Left lung (tissue), 10 donors: ENCODE data around the gene ACOX3. TPM values are rescaled to one million over a fixed set of nuclear protein-coding genes. Genes with fewer than 3 reads are reported as not detected.
A peak's percentile ranks its signal among the peaks of the same experiment; 100 is the strongest.

Experiments
- ATAC-seq: fragments of 200-7000 bp; cut with Tn5 transposase; one replicate; pipeline ENCODE4 v1.9.1; 2020; ENCODE audit warnings: moderate library complexity
- DNase-seq, 4 donors: peaks; one replicate each; pipeline ENCODE4 v3.0.0-alpha.2; 2013 to 2020
- H3K27ac ChIP-seq, 2 donors: fragments of 200-600 bp; sonication (generic) in 1 of 2; one replicate each; pipeline versions ENCODE4 v1.5.0 to v1.8.0; 2020 to 2021
- H3K27me3 ChIP-seq, 2 donors: fragments of 200-600 bp; sonication (generic) in 1 of 2; one replicate each; pipeline versions ENCODE4 v1.5.0 to v1.8.0; 2020 to 2021
- H3K36me3 ChIP-seq, 2 donors: fragments of 200-600 bp; sonication (generic) in 1 of 2; one replicate each; pipeline versions ENCODE4 v1.5.0 to v1.8.0; 2020 to 2021
- H3K4me1 ChIP-seq, 2 donors: fragments of 200-600 bp; one replicate each; pipeline ENCODE4 v1.8.0; 2021
- H3K4me3 ChIP-seq, 2 donors: fragments of 200-600 bp; sonication (generic) in 1 of 2; one replicate each; pipeline versions ENCODE4 v1.5.0 to v1.8.0; 2020 to 2021; ENCODE audit warnings: mild to moderate bottlenecking in 1 of 2
- H3K9me3 ChIP-seq, 2 donors: fragments of 200-600 bp; sonication (generic) in 1 of 2; one replicate each; pipeline versions ENCODE4 v1.5.0 to v1.8.0; 2020 to 2021
- intact Hi-C, 2 donors: fragments of 100-400 bp; cut with DNase I; formaldehyde crosslinking; loops; one replicate each; pipeline versions ENCODE4 v1.11.2 to v1.14.2; 2022
- polyA plus RNA-seq, 6 donors: library from polyadenylated mRNA; unstranded; fragments of 120-200 nt; gene quantifications; one replicate each; pipeline ENCODE4 v1.2.1, GENCODE V29; 2013; ENCODE audit not compliant: insufficient read length in 6 of 6
- total RNA-seq, 2 donors: library from RNA; stranded (reverse); fragmentation: NEBNext Ultra II Directional; extraction: Animal tissue kit (Norgen Biotek cat#: 25700); gene quantifications; one replicate each; pipeline ENCODE4 v1.2.1, GENCODE V29; 2021
- TF ChIP-seq, protein P1 (sequence below), 2 donors: fragments of 200-600 bp; sonication (generic) in 1 of 2; IDR thresholded peaks; one replicate each; pipeline versions ENCODE4 v1.5.0 to v1.8.0; 2021; ENCODE audit warnings: antibody characterized with exemption in 2 of 2
- donor health status: DM: no; HTN: yes; CAD: no.
- donor health status: DM: no; HTN: no; CAD: no.

The ACOX3 gene
- total and polyA plus RNA-seq, 8 donors, result 19.9 to 31.7 (median 23.4) TPM

DNA sequence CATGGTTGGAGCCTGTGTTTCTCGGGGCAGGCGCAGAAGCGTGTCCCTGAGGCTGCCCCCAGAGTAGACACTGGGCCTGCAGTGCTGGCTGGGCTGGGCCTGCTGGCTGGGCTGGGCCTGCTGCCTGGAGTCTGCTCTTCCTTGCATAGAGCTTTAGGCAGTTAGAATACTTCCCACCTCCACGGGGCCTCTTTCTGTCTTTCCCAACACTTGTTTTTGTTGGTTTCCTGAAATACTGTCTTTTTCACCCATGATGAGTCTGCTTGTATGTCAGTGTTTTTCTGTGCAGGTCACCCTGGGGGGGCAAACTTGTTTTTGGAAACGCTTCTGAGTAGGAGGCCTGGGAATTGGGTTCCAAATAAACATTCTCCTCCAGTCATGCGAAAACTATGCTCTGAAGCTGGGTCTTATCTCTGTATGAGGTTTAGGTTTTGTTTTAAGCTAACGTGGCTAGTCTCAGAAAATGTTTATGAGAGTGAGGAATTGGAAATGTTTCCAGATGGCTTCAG, 32.2 kb upstream of the ACOX3 start:
- Histone ChIP-seq H3K4me1 (peaks cover 0 to 12% of the 10 kb centered on the region in 2 donors), H3K9me3 (no peaks in the 10 kb centered on the region), H3K4me3 (no peak overlapping the region), H3K27ac (peak overlapping the region in 1 of 2 donors; percentile 71), H3K27me3 (no peaks in the 10 kb centered on the region), H3K36me3 (peaks cover 0 to 56% of the 10 kb centered on the region in 2 donors)
- ATAC-seq, result peak; percentile 53
- DNase-seq, result peak in 2 of 4 donors; percentile 28 to 48
- intact Hi-C loops, result loop anchor here in 1 of 2 donors (10.0 kb wide), 1 partner anchor 72 kb away; no protein-coding TSS in a partner anchor
- TF ChIP-seq, protein P1, sequence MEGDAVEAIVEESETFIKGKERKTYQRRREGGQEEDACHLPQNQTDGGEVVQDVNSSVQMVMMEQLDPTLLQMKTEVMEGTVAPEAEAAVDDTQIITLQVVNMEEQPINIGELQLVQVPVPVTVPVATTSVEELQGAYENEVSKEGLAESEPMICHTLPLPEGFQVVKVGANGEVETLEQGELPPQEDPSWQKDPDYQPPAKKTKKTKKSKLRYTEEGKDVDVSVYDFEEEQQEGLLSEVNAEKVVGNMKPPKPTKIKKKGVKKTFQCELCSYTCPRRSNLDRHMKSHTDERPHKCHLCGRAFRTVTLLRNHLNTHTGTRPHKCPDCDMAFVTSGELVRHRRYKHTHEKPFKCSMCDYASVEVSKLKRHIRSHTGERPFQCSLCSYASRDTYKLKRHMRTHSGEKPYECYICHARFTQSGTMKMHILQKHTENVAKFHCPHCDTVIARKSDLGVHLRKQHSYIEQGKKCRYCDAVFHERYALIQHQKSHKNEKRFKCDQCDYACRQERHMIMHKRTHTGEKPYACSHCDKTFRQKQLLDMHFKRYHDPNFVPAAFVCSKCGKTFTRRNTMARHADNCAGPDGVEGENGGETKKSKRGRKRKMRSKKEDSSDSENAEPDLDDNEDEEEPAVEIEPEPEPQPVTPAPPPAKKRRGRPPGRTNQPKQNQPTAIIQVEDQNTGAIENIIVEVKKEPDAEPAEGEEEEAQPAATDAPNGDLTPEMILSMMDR (IDR thresholded peaks at IDR 0.05), result no peak

DNA sequence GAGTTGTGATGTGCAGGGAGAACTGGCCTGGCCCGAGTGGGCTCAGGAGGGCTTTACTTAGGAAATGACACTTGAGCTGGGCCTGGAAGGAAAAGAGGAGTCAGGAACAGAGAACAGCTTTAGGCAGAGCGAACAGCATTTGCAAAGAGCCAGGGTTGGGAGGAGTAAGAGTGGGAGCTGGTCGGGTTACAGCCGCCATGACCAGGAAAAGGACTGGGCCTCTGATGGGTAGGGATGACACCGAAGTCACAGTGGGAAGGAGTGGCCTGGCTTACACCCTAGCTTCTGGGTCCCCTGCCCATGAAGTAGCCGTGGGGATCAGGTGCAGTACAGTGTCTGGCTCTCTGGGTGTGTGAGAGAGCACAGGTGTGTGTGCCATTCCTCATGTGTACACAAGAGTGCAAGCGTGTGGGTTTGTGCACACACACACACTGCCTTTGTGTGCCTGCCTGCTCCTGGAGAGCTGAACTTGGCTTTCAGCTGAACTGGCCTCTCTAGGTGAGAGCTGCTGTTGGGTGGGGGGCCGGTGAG, 31.7 kb upstream of the ACOX3 start:
- peaks cover 0 to 56% of the 10 kb centered on the region in 2 donors for H3K36me3 ChIP-seq
- no peak overlapping the region for H3K4me3 ChIP-seq
- DNase-seq (no peak), ATAC-seq (no peak)
- no peaks in the 10 kb centered on the region for H3K9me3 ChIP-seq
- no peaks in the 10 kb centered on the region for H3K27me3 ChIP-seq
- intact Hi-C loops, result loop anchor here in 1 of 2 donors (10.0 kb wide), 1 partner anchor 73 kb away; no protein-coding TSS in a partner anchor
- H3K27ac ChIP-seq, result peak overlapping the region in 1 of 2 donors; percentile 71
- peaks cover 0 to 12% of the 10 kb centered on the region in 2 donors for H3K4me1 ChIP-seq
- TF ChIP-seq, protein P1 (IDR thresholded peaks at IDR 0.05), result no peak

DNA sequence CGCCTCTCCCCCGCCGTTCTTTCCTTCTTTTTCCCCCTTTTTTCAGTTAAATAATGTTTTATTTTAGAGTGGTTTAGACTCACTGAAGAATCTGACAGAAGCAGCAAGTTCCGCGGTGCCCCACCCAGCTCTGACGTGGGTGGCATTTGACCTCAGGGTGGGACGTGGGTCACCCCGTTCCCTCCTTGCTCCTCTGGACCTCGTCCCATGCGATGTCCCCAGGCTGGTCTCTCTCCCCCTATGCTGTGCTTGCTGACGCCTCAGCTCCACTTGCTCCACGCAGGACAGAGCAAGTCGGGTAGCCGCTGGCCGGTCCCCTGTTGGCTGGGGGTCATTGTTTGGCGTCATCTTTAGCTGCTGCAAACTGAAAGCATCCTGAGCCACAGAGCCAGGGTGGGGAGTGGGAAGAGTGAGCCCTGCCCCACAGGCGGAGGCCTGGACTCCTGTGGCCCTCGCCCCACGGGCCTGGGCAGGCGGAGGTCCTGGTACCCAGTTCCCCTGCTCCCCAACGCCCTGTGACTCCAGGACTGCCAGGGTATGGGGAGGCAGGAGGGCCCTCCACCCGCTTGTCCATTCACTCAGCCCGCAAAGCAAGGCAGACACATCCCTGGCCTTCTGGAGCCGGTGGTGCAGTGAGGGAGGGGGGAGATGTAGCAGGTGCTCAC, 30.8 kb upstream of the ACOX3 start:
- peaks cover 0 to 56% of the 10 kb centered on the region in 2 donors for H3K36me3 ChIP-seq
- H3K4me3 ChIP-seq, result no peak overlapping the region
- H3K27ac ChIP-seq, result no peak overlapping the region
- TF ChIP-seq, protein P1 (IDR thresholded peaks at IDR 0.05), result no peak
- H3K9me3 ChIP-seq, result no peaks in the 10 kb centered on the region
- intact Hi-C loops, result loop anchor here in 1 of 2 donors (10.0 kb wide), 1 partner anchor 73 kb away; no protein-coding TSS in a partner anchor
- peaks cover 0 to 12% of the 10 kb centered on the region in 2 donors for H3K4me1 ChIP-seq
- H3K27me3 ChIP-seq, result no peaks in the 10 kb centered on the region
- no peak for DNase-seq
- ATAC-seq, result no peak

DNA sequence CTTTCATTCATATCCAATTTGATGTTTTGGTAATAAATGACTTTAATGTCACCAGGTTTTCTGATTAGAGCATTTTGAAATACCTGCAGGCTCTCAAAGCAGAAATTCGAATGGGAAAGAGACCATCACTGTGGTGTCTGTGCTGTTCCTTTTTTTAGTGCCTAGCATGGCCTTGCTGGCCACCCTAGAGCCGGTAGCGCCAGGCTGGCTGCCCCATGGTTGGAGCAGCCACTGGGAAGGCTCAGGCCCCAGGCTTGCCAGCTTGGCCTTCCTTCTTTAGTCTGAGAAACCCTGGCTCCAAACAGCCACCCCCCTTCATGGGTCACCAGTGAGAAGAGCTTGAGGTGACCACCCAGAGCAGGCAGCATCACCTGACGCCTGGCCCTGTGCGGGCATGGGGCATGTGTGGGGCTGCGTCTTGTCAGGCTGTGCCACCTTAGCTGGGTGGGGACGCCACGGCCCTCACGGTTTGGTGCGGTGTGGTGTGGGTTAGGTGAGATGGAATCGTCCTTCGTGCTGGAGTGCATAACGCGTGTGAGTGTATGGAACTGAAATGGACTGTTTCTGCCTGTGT, 30.0 kb upstream of the ACOX3 start:
- intact Hi-C loops, result loop anchor here in 1 of 2 donors (10.0 kb wide), 1 partner anchor 74 kb away; no protein-coding TSS in a partner anchor
- peak in 1 of 4 donors; percentile 79 for DNase-seq
- peaks cover 0 to 56% of the 10 kb centered on the region in 2 donors for H3K36me3 ChIP-seq

More for the DNA sequence above, 30.0 kb upstream of the ACOX3 start:
- Histone ChIP-seq H3K27me3 (no peaks in the 10 kb centered on the region), H3K4me1 (peaks cover 0 to 12% of the 10 kb centered on the region in 2 donors), H3K9me3 (no peaks in the 10 kb centered on the region), H3K4me3 (no peak overlapping the region), H3K27ac (no peak overlapping the region)
- TF ChIP-seq, protein P1 (IDR thresholded peaks at IDR 0.05), result no peak
- no peak for ATAC-seq
